ENCODE data around the gene CTNNBIP1. TPM values are rescaled to one million over a fixed set of nuclear protein-coding genes. Genes with fewer than 3 reads are reported as not detected.

Gene CTNNBIP1
- total and polyA plus RNA-seq, 2 donors (not counting 3 experiments of a cell fraction or from before 2014, with no cell fraction given): 26.6 to 31.7 TPM

- no peak overlapping the region for H3K9ac ChIP-seq (replicated peaks; ENCODE audit: extremely low read depth, insufficient read depth, low read length)
- H3K27me3 ChIP-seq (ENCODE audit: control insufficient read depth in 2 of 2, insufficient read depth in 2 of 2, low read length in 2 of 2): no peaks in the 10 kb centered on the region
- TF ChIP-seq POLR2AphosphoS5 (IDR thresholded peaks at IDR 0.05; ENCODE audit: insufficient read depth, low read depth, low read length) (no peak), MYC (IDR thresholded peaks at IDR 0.05; ENCODE audit: low read depth, low read length) (no peak), EZH2 (IDR thresholded peaks at IDR 0.05; ENCODE audit: borderline replicate concordance, low read depth, low read length, severe bottlenecking) (no peak), POLR2A (IDR thresholded peaks at IDR 0.05; ENCODE audit: low read depth, low read length) (no peak), FOS (IDR thresholded peaks at IDR 0.05; ENCODE audit: borderline replicate concordance, insufficient read depth, low read length) (no peak), JUN (IDR thresholded peaks at IDR 0.05; ENCODE audit: borderline replicate concordance, insufficient read depth, insufficient read length, low read depth) (no peak), GATA2 (IDR thresholded peaks at IDR 0.05; ENCODE audit: insufficient read depth, insufficient read length, low read depth, low read length) (no peak)
- TF ChIP-seq, protein P1, sequence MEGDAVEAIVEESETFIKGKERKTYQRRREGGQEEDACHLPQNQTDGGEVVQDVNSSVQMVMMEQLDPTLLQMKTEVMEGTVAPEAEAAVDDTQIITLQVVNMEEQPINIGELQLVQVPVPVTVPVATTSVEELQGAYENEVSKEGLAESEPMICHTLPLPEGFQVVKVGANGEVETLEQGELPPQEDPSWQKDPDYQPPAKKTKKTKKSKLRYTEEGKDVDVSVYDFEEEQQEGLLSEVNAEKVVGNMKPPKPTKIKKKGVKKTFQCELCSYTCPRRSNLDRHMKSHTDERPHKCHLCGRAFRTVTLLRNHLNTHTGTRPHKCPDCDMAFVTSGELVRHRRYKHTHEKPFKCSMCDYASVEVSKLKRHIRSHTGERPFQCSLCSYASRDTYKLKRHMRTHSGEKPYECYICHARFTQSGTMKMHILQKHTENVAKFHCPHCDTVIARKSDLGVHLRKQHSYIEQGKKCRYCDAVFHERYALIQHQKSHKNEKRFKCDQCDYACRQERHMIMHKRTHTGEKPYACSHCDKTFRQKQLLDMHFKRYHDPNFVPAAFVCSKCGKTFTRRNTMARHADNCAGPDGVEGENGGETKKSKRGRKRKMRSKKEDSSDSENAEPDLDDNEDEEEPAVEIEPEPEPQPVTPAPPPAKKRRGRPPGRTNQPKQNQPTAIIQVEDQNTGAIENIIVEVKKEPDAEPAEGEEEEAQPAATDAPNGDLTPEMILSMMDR (IDR thresholded peaks at IDR 0.05; ENCODE audit: extremely low read depth in 1 of 2, insufficient read depth in 1 of 2, low read depth in 1 of 2, low read length in 2 of 2): no peak
- TF ChIP-seq, protein P2, sequence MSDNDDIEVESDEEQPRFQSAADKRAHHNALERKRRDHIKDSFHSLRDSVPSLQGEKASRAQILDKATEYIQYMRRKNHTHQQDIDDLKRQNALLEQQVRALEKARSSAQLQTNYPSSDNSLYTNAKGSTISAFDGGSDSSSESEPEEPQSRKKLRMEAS (IDR thresholded peaks at IDR 0.05; ENCODE audit: insufficient read depth, insufficient read length): no peak
- no peak for DNase-seq (ENCODE audit: low read depth, low spot score)
- POLR2A ChIA-PET: no interaction called here
- no peak overlapping the region for H3K4me3 ChIP-seq (replicated peaks in 1 of 3; ENCODE audit: insufficient read depth in 1 of 3, low read depth in 1 of 3, low read length in 3 of 3)
- no peaks in the 10 kb centered on the region for H3K36me3 ChIP-seq (ENCODE audit: control insufficient read depth in 2 of 2, extremely low read depth in 1 of 2, insufficient read depth in 2 of 2, low read length in 2 of 2)
- dilution Hi-C loops (cut with MboI; ENCODE audit: extremely low pct_ligation_motif_present, low sequenced_read_pairs): no loop called here
- no peaks in the 10 kb centered on the region for H4K20me1 ChIP-seq (replicated peaks; ENCODE audit: control insufficient read depth, extremely low read depth, insufficient read depth, low read length)
- FAIRE-seq: no peak
- no TSS peak for BruUV-seq (replicated peaks)
- no peak overlapping the region for H2AFZ ChIP-seq (ENCODE audit: low read depth, low read length)
- H3K9me3 ChIP-seq (replicated peaks; ENCODE audit: control insufficient read depth, insufficient read depth, low read length): no peaks in the 10 kb centered on the region
- intact Hi-C loops (cut with micrococcal nuclease): no loop called here
- CTCF ChIA-PET: no interaction called here
- no peaks in the 10 kb centered on the region for H3K9me1 ChIP-seq (replicated peaks; ENCODE audit: control insufficient read depth, extremely low read depth, insufficient read depth, low read length)
- H3K27ac ChIP-seq (ENCODE audit: insufficient read depth, low read depth, low read length): no peak overlapping the region
- H3K4me1 ChIP-seq (ENCODE audit: control insufficient read depth, extremely low read depth, insufficient read depth, low read length): peaks cover 3% of the 10 kb centered on the region
- no peaks in the 10 kb centered on the region for H3K79me2 ChIP-seq (ENCODE audit: control insufficient read depth, insufficient read depth, low read length)
- no peak overlapping the region for H3K4me2 ChIP-seq (ENCODE audit: insufficient read depth, low read length)
Measured at GRCh38 chr1:9902060-9902452, 8.0 kb downstream of the CTNNBIP1 start.
